CD4-positive, alpha-beta T cell treated with Interferon gamma for 1 hour (primary cell): ENCODE measurements around the gene ASMTL.
A peak's percentile ranks its signal among the peaks of the same experiment; 100 is the strongest.
"Not testable (repeated sequence)": the region's sequence is repeated elsewhere in the genome, so short reads cannot be mapped to it uniquely, and the experiment has no call there.

Experiments
- DNase-seq: peaks from one replicate; pipeline ENCODE4 v3.0.0-alpha.2; 2020

The ASMTL gene

GRCh38 chrX:1453951-1454785 lies 1.5 kb upstream of the ASMTL start:
- DNase-seq = peak; percentile 85

- DNase-seq = peak; percentile 84
Observed at GRCh38 chrX:1453395-1453783, 680 bp upstream of the ASMTL start.

GRCh38 chrX:1451661-1452515 lies 821 bp downstream of the ASMTL start:
- DNase-seq = no peak

- DNase-seq = no peak
Observed at GRCh38 chrX:1451251-1451660, 1.5 kb downstream of the ASMTL start.

- no peak for DNase-seq
Observed at GRCh38 chrX:1450361-1451161, 2.1 kb downstream of the ASMTL start.

GRCh38 chrX:1449823-1450149 lies 2.9 kb downstream of the ASMTL start:
- no peak for DNase-seq

GRCh38 chrX:1449036-1449822 lies 3.5 kb downstream of the ASMTL start:
- no peak for DNase-seq

GRCh38 chrX:1448573-1449001 lies 4.1 kb downstream of the ASMTL start:
- not testable (repeated sequence) for DNase-seq

- not testable (repeated sequence) for DNase-seq
Observed at GRCh38 chrX:1447969-1448572, 4.6 kb downstream of the ASMTL start.

GRCh38 chrX:1446984-1447968 lies 5.4 kb downstream of the ASMTL start:
- DNase-seq = not testable (repeated sequence)

- no peak for DNase-seq
Observed at GRCh38 chrX:1444561-1445500, 7.9 kb downstream of the ASMTL start.

GRCh38 chrX:1443496-1444075 lies 9.1 kb downstream of the ASMTL start:
- no peak for DNase-seq

GRCh38 chrX:1442724-1443367 lies 9.9 kb downstream of the ASMTL start:
- DNase-seq = no peak

- no peak for DNase-seq
Observed at GRCh38 chrX:1442016-1442665, 10.6 kb downstream of the ASMTL start.

- no peak for DNase-seq
Observed at GRCh38 chrX:1440506-1440905, 12.2 kb downstream of the ASMTL start.

- DNase-seq = no peak
Observed at GRCh38 chrX:1435241-1435895, 17.3 kb downstream of the ASMTL start.

GRCh38 chrX:1434871-1435240 lies 17.9 kb downstream of the ASMTL start:
- no peak for DNase-seq
